ENCODE measurements around the gene THEMIS2.
"Not testable (repeated sequence)": the region's sequence is repeated elsewhere in the genome, so short reads cannot be mapped to it uniquely, and the experiment has no call there.

THEMIS2 gene

GRCh38 chr1:27872059-27872801 lies at the start of gene THEMIS2:
TSS of gene THEMIS2 (plus strand) at chr1:27872544. CDS start at chr1:27872572, 28 bp downstream.
- no peak within 1 kb of the TSS for H3K27ac ChIP-seq (ENCODE audit: low read depth, low read length)

DNA sequence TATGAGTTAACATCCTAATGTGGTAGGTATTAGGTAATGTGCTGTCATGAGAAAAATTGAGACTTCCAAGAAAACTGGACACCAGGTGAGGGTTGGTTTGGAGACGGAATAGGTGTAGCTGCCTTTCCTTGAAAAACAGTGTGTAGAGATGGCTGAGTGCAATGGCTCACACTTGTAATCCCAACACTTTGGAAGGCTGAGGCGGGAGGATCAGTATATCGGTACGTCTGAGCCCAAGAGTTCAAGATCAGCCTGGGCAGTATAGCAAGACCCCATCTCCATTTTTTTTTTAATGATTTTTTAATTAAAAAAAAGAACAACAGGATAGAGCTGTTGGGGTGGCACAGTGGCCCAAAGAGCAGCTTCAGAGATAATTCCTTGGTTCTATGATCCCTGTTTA lies 48.6 kb upstream of the THEMIS2 start:
- H3K9me3 ChIP-seq (ENCODE audit: low read length), result no peaks in the 10 kb centered on the region

More at GRCh38 chr1:27872059-27872801, at the start of gene THEMIS2:
- peaks cover 4% of the 10 kb centered on the region for H3K4me1 ChIP-seq (ENCODE audit: insufficient read depth, low read length)
- H3K4me3 ChIP-seq (ENCODE audit: low read depth in 1 of 2, low read length in 2 of 2), result peak within 1 kb of the TSS; percentile 22 to 73
- peak within 1 kb of the TSS; percentile 44 for H3K9ac ChIP-seq (ENCODE audit: low read length)
- peaks cover 0 to 9% of the 10 kb centered on the region in 2 donors for H3K27me3 ChIP-seq (ENCODE audit: control insufficient read depth in 1 of 2, insufficient read depth in 2 of 2, low read length in 2 of 2)
- no peaks in the 10 kb centered on the region for H3K36me3 ChIP-seq (ENCODE audit: insufficient read depth, low read length)
- H3K9me3 ChIP-seq (ENCODE audit: low read length), result no peaks in the 10 kb centered on the region

DNA sequence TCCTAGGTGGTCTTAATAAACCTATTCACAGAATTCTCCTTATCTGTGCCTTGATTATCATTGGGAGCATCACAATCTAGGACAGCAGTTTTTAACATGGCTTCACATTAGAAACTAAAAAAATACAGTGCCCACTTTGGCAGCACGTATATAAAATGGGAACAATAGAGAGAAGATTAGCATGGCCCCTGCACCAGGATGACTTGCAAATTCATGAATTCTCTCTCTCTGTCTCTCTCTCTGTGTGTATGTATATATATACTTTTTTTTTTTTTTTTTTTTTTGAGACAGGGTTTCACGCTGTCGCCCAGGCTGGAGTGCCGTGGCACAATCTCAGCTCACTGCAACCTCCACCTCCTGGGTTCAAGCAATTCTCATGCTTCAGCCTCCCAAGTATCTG lies 47.9 kb upstream of the THEMIS2 start:
- Histone ChIP-seq H3K9me3 (ENCODE audit: low read length) (no peaks in the 10 kb centered on the region), H3K4me3 (ENCODE audit: low read depth in 1 of 2, low read length in 2 of 2) (no peak overlapping the region), H3K27ac (ENCODE audit: low read depth, low read length) (no peak overlapping the region), H3K9ac (ENCODE audit: low read length) (no peak overlapping the region), H3K27me3 (ENCODE audit: control insufficient read depth in 1 of 2, insufficient read depth in 2 of 2, low read length in 2 of 2) (no peaks in the 10 kb centered on the region), H3K36me3 (ENCODE audit: insufficient read depth, low read length) (peaks cover 17% of the 10 kb centered on the region), H3K4me1 (ENCODE audit: insufficient read depth, low read length) (no peaks in the 10 kb centered on the region)

More for the DNA sequence above, 48.6 kb upstream of the THEMIS2 start:
- Histone ChIP-seq H3K27me3 (ENCODE audit: control insufficient read depth in 1 of 2, insufficient read depth in 2 of 2, low read length in 2 of 2) (no peaks in the 10 kb centered on the region), H3K4me1 (ENCODE audit: insufficient read depth, low read length) (no peaks in the 10 kb centered on the region), H3K36me3 (ENCODE audit: insufficient read depth, low read length) (peaks cover 21% of the 10 kb centered on the region), H3K4me3 (ENCODE audit: low read depth in 1 of 2, low read length in 2 of 2) (no peak overlapping the region), H3K27ac (ENCODE audit: low read depth, low read length) (no peak overlapping the region), H3K9ac (ENCODE audit: low read length) (no peak overlapping the region)

DNA sequence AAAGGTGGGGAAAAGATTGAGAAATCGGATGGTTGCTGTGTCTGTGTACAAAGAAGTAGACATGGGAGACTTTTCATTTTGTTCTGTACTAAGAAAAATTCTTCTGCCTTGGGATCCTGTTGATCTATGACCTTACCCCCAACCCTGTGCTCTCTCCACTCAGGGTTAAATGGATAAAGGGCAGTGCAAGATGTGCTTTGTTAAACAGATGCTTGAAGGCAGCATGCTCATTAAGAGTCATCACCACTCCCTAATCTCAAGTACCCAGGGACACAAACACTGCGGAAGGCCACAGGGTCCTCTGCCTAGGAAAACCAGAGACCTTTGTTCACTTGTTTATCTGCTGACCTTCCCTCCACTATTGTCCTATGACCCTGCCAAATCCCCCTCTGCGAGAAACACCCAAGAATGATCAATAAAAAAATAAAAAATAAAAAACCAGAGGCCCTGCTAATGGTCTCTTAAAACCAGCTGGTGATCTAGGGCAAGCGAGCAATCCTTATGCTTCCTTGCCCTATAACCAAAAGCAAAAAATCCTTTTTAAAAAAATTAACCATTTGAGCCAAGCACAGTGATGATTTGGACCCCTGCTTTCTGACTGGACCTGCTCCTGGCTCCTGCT lies 42.9 kb upstream of the THEMIS2 start:
- H3K9ac ChIP-seq (ENCODE audit: low read length); H3K9me3 ChIP-seq (ENCODE audit: low read length); H3K27ac ChIP-seq (ENCODE audit: low read depth, low read length); H3K36me3 ChIP-seq (ENCODE audit: insufficient read depth, low read length); H3K27me3 ChIP-seq (ENCODE audit: control insufficient read depth in 1 of 2, insufficient read depth in 2 of 2, low read length in 2 of 2): not testable (repeated sequence)
- peak overlapping the region in 1 of 2 donors; percentile 99 for H3K4me3 ChIP-seq (ENCODE audit: low read depth in 1 of 2, low read length in 2 of 2)
- peaks cover 16% of the 10 kb centered on the region for H3K4me1 ChIP-seq (ENCODE audit: insufficient read depth, low read length)

DNA sequence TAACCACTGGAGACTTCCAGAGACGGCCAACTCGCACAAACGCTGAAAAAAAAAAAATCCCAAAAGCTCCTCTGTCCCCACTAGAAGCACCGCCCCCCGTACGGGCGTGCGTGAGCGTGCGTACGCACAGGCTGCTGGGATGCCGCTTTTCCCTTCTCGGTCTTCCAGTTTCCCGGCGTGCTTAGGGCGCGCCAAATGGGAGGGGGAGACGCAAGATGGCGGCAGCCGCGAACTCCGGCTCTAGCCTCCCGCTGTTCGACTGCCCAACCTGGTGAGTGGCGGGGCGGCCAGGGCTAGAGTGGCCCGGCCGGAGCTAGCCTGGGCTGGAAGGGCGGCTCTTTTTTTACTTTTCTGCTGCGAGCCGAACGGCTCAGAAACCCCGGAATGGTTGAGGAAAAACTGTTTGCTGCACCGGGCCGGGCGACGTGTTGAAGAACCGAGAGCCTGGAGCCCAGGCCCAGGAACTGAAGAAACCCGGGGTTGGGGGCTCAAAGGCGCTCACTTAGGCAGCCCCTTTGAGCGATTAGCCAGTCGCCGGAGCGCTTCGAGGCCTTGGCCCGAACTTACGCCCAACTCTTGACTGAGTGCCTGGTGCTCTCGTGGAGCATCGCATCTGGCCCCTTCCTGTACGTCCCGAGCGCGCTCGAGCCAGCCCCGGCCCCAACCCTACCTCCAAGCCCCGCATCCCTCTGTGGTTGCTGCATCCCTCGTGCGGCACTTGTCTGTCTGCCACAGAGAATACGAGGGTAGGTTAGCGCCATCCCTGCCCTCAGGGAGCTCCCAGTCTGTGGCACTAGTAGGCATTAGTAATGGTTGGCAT lies 41.5 kb upstream of the THEMIS2 start, which contains the start of gene PPP1R8:
Gene PPP1R8 (plus strand): TSS at position 162 of the 820 bp plus-strand sequence. CDS start 54 bp downstream, at position 216.
- H3K4me3 ChIP-seq (ENCODE audit: low read depth in 1 of 2, low read length in 2 of 2), result peak within 1 kb of the TSS; percentile 72 to 99
- H3K9me3 ChIP-seq (ENCODE audit: low read length), result no peaks in the 10 kb centered on the region

GRCh38 chr1:27831568-27832410 lies 40.6 kb upstream of the THEMIS2 start:
- Histone ChIP-seq H3K4me3 (ENCODE audit: low read depth in 1 of 2, low read length in 2 of 2) (peak overlapping the region; percentile 72 to 99), H3K4me1 (ENCODE audit: insufficient read depth, low read length) (peaks cover 16% of the 10 kb centered on the region), H3K27me3 (ENCODE audit: control insufficient read depth in 1 of 2, insufficient read depth in 2 of 2, low read length in 2 of 2) (no peaks in the 10 kb centered on the region), H3K27ac (ENCODE audit: low read depth, low read length) (no peak overlapping the region), H3K9ac (ENCODE audit: low read length) (peak overlapping the region; percentile 87), H3K9me3 (ENCODE audit: low read length) (no peaks in the 10 kb centered on the region), H3K36me3 (ENCODE audit: insufficient read depth, low read length) (peaks cover 11% of the 10 kb centered on the region)

More for the DNA sequence above, 41.5 kb upstream of the THEMIS2 start, which contains the start of gene PPP1R8:
- Histone ChIP-seq H3K27ac (ENCODE audit: low read depth, low read length) (peak within 1 kb of the TSS; percentile 89), H3K9ac (ENCODE audit: low read length) (peak within 1 kb of the TSS; percentile 87), H3K36me3 (ENCODE audit: insufficient read depth, low read length) (peaks cover 11% of the 10 kb centered on the region), H3K4me1 (ENCODE audit: insufficient read depth, low read length) (peaks cover 16% of the 10 kb centered on the region), H3K27me3 (ENCODE audit: control insufficient read depth in 1 of 2, insufficient read depth in 2 of 2, low read length in 2 of 2) (no peaks in the 10 kb centered on the region)

- no peaks in the 10 kb centered on the region for H3K27me3 ChIP-seq (ENCODE audit: control insufficient read depth in 1 of 2, insufficient read depth in 2 of 2, low read length in 2 of 2)
- peaks cover 11% of the 10 kb centered on the region for H3K36me3 ChIP-seq (ENCODE audit: insufficient read depth, low read length)
- no peaks in the 10 kb centered on the region for H3K9me3 ChIP-seq (ENCODE audit: low read length)
- peaks cover 16% of the 10 kb centered on the region for H3K4me1 ChIP-seq (ENCODE audit: insufficient read depth, low read length)
- no peak overlapping the region for H3K9ac ChIP-seq (ENCODE audit: low read length)
- no peak overlapping the region for H3K4me3 ChIP-seq (ENCODE audit: low read depth in 1 of 2, low read length in 2 of 2)
- H3K27ac ChIP-seq (ENCODE audit: low read depth, low read length), result no peak overlapping the region
Measured at GRCh38 chr1:27832762-27833161, 39.6 kb upstream of the THEMIS2 start.

GRCh38 chr1:27833470-27833869 lies 38.9 kb upstream of the THEMIS2 start:
- Histone ChIP-seq H3K4me3 (ENCODE audit: low read depth in 1 of 2, low read length in 2 of 2) (no peak overlapping the region), H3K36me3 (ENCODE audit: insufficient read depth, low read length) (peaks cover 11% of the 10 kb centered on the region), H3K4me1 (ENCODE audit: insufficient read depth, low read length) (peaks cover 16% of the 10 kb centered on the region), H3K9me3 (ENCODE audit: low read length) (no peaks in the 10 kb centered on the region), H3K27ac (ENCODE audit: low read depth, low read length) (no peak overlapping the region), H3K9ac (ENCODE audit: low read length) (no peak overlapping the region), H3K27me3 (ENCODE audit: control insufficient read depth in 1 of 2, insufficient read depth in 2 of 2, low read length in 2 of 2) (no peaks in the 10 kb centered on the region)

- H3K9ac ChIP-seq (ENCODE audit: low read length), result no peak overlapping the region
- H3K4me1 ChIP-seq (ENCODE audit: insufficient read depth, low read length), result peaks cover 16% of the 10 kb centered on the region
- H3K4me3 ChIP-seq (ENCODE audit: low read depth in 1 of 2, low read length in 2 of 2), result no peak overlapping the region
- no peaks in the 10 kb centered on the region for H3K9me3 ChIP-seq (ENCODE audit: low read length)
- no peaks in the 10 kb centered on the region for H3K27me3 ChIP-seq (ENCODE audit: control insufficient read depth in 1 of 2, insufficient read depth in 2 of 2, low read length in 2 of 2)
- peaks cover 16% of the 10 kb centered on the region for H3K36me3 ChIP-seq (ENCODE audit: insufficient read depth, low read length)
- H3K27ac ChIP-seq (ENCODE audit: low read depth, low read length), result no peak overlapping the region
Measured at GRCh38 chr1:27835046-27835445, 37.3 kb upstream of the THEMIS2 start.

- Histone ChIP-seq H3K27me3 (ENCODE audit: control insufficient read depth in 1 of 2, insufficient read depth in 2 of 2, low read length in 2 of 2) (no peaks in the 10 kb centered on the region), H3K27ac (ENCODE audit: low read depth, low read length) (no peak overlapping the region), H3K9me3 (ENCODE audit: low read length) (no peaks in the 10 kb centered on the region), H3K36me3 (ENCODE audit: insufficient read depth, low read length) (peaks cover 18% of the 10 kb centered on the region), H3K4me1 (ENCODE audit: insufficient read depth, low read length) (peaks cover 16% of the 10 kb centered on the region), H3K9ac (ENCODE audit: low read length) (no peak overlapping the region), H3K4me3 (ENCODE audit: low read depth in 1 of 2, low read length in 2 of 2) (no peak overlapping the region)
Measured at GRCh38 chr1:27835501-27835900, 36.8 kb upstream of the THEMIS2 start.
